Superior temporal gyrus (tissue), 1 donor: ENCODE measurements around the gene NPHS1.
A peak's percentile ranks its signal among the peaks of the same experiment; 100 is the strongest.
"Not testable (repeated sequence)": the region's sequence is repeated elsewhere in the genome, so short reads cannot be mapped to it uniquely, and the experiment has no call there.

Experiments used
- DNase-seq: peaks from one replicate; pipeline ENCODE4 v3.0.0-alpha.2; 2016; ENCODE audit errors: extremely low spot score

Gene NPHS1

GRCh38 chr19:35812220-35813042 is 39.9 kb downstream of the NPHS1 start, which contains the start of gene PRODH2:
TSS of gene PRODH2 (minus strand) at chr19:35812845. CDS start at chr19:35812805, 40 bp downstream.
- no peak for DNase-seq

GRCh38 chr19:35811317-35812219 is 40.7 kb downstream of the NPHS1 start:
- DNase-seq: no peak

DNA sequence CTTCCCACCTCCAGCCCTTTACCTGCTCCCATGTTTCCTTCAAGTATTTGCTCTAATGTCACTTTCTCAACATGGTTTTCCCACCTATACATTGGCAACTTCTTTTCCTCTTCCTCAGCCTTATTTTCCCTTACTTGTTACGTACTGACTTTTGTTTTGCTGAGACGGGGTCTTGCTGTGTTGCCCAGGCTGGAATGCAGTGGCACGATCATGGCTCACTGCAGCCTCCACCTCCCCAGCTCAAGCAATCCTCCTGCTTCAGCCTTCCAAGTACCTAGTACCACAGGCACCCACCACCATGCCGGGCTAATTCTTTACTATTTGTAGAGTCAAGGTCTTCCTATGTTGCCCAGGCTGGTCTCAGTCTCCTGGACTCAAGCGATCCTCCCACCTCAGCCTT is 44.7 kb downstream of the NPHS1 start:
- DNase-seq: no peak

- DNase-seq: no peak
Measured at GRCh38 chr19:35806597-35806996, 45.7 kb downstream of the NPHS1 start.

GRCh38 chr19:35805526-35806102 is 46.7 kb downstream of the NPHS1 start:
- DNase-seq: no peak

DNA sequence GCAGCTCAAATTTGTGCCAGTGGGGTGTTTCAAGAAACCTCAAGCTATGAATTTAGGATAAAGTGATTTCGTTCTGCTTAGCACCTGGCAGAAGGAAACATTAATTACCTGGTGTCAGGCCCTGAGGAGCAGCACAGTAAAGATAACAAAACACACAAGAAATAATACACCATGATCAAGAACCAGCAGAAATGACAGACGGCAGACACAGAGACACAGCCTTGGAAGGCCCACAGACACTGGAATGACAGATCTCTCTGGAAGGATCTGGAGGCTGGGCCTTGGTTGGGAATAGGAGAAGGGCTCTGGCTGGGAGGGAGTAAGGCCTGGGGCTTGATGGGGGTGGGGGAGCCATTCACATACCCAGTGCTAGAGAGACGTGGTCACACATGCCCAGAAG is 50.5 kb downstream of the NPHS1 start:
- DNase-seq: no peak

DNA sequence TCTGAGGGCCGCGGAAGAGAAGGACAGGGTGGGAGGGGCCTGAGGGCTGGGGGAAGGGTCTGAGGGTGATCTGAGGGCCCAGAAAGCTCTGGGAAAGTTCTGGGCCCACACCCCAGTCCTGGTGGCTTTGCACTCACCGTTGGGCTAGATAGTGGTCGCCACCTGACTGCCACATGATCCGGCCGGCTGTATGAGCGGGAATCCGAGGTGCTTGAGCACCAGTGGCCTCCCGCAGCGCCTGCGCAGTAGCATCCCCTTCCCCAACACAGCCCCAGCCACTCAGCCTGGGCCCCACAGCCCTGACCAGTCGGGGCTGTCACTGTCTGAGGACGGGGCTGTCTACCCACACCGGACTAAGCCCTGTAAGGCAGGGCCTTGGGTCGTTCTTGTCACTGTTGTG is 54.6 kb downstream of the NPHS1 start:
- DNase-seq: peak; percentile 34

GRCh38 chr19:35796645-35797542 is 55.4 kb downstream of the NPHS1 start:
- DNase-seq: no peak

DNA sequence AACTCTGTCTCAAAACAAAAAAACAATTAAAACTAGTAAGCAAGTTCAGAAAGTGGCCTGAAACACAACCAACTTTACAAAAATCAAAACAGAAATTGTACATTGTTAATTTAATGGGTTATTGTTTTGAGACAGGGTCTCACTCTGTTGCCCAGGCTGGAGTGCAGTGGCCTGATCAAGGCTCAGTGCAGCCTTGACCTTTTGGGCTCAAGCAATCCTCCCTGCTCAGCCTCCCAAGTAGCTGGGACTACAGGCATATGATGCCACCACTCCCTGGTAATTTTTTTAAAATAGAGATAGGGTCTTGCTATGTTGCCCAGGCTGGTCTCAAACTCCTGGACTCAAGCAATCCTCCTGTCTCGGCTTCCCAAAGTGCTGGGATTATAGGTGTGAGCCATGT is 56.7 kb downstream of the NPHS1 start:
- not testable (repeated sequence) for DNase-seq

GRCh38 chr19:35793381-35794165 is 58.7 kb downstream of the NPHS1 start:
- no peak for DNase-seq

DNA sequence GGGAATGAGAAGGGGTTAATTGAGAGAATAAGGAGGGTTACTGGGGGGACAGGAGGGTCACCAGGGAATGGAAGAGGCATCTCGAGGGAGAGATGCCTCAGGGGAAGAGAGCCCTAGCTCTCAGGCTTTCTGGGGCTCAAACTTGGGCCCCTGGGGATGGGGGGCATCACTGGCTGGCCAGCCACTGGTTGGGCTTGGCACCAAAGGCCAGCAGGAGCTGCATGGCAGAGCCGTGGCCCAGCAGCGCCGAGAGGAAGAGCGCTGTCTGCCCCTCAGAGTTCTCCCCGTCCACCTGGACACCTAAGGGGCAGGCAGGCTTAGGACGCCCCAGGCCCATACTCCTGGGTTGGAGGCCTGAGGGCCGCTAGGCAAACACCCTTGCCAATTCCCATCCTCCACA is 59.4 kb downstream of the NPHS1 start:
- no peak for DNase-seq

DNA sequence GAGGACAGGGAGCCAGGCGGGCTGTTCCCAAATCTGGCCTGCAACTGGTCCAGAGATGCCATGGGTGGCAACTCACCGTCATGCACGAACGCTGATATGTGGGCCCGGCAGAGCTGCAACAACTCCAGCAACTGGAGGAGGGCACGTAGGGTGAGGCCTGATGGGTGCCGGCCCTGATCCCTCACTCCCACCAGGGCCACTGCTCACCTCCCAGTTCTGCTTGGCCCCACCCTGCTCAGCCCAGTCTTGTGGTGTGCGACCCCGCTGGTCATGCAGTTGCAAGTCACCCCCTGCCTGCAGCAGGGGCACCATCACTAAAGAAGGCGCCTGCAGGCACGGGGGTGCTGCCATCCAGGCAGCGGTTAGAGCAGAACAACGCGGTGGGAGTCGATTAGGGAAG is 60.0 kb downstream of the NPHS1 start:
- DNase-seq: no peak

GRCh38 chr19:35791814-35792279 is 60.5 kb downstream of the NPHS1 start:
- no peak for DNase-seq

DNA sequence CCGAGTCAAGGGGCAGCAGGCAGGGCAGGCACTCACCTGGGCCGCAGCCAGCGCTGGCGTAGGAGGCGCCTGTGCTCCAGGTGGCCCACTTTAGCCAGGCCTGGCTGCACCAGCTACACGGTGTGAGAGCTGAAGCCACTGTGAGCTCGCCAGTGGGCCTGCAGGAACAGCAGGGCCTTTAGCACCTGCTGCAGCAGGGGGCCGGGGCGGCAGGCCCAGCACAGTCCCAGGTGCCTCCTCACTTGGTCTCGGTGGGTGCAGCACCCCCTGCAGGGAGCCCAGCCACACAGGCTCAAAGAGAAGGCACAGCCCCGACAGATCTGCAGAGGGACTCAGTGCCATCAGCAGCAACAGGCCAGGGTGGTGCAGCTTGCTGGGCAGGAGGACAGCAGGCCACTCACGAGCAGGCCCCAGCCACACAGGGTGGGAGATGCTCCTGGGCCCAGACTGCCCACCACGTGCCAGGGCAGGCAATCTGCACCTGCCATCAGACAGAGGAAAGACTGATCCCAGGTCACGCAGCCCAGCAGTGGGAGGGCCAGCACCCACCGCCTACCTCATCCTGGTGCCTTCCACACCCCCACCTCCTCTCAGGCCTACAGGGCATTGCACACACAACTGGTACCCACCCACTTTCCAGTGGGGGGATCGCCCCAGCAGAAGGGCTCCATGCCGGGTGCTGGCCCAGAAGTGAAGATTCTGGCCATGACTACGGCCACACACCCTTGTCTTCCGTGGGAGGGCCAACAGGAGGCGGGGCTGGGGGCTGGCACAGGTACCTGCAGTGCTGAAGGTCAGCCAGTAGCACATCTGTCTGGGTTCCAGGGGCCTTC is 61.1 kb downstream of the NPHS1 start:
- no peak for DNase-seq

- no peak for DNase-seq
Measured at GRCh38 chr19:35789978-35790944, 62.0 kb downstream of the NPHS1 start.

DNA sequence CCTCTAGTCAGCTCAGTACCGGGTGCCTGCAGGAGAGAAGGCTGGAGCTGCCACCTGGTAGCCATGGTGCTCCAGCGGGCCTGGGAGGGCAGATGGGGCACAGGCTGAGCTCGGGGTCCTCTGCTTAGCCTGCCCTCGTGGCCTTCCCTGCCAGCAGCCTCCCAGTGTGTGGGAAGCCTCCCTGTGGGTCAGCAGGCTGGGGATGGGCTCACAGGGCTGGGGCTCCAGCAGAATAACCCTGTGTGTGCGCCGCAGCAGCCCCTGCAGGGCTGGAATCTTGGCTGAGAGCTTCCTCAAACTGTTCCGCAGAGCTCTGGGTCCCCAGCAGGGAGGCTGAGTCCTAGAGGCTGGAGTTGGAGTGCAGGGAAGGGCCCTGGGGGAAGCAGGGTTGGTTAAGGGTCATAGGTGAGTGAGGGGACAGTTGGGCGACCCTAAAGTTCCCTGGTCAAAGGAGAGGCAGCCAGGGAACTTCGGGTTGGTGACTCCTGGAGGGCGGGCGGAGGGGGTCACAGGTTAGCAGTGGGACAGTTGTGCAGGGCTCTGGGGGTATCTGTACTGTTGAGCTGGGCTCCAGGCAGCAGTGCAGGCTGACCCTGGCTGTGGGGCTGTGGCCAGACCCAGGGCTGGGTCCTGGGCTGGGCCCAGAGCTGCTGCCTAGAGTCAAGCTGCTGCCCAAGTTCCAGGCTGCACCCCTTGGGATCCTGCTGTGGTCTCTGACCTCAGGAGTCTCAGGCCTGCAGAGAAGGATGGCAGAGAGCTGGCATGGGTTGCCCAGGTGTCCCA is 62.9 kb downstream of the NPHS1 start:
- no peak for DNase-seq

GRCh38 chr19:35788205-35788960 is 63.9 kb downstream of the NPHS1 start:
- no peak for DNase-seq
